ENCODE measurements around the gene FAAP20.

- TF ChIP-seq CTCF (IDR thresholded peaks at IDR 0.05) (peak in 1 of 3 experiments; percentile 27), POLR2A (IDR thresholded peaks at IDR 0.05) (no peak)
These were observed 18.2 kb upstream of the FAAP20 start for GRCh38 chr1:2212532-2213491.

Data from testis (tissue), 2 donors.